H9 (cell line): ENCODE measurements around the gene UBA5. TPM values are rescaled to one million over a fixed set of nuclear protein-coding genes. Genes with fewer than 3 reads are reported as not detected.
"Not testable (repeated sequence)": the region's sequence is repeated elsewhere in the genome, so short reads cannot be mapped to it uniquely, and the experiment has no call there.

Experiments
- DNase-seq: peaks from one replicate; pipeline ENCODE4 v3.0.0-alpha.2; 2017
- H2AFZ ChIP-seq: one replicate; pipeline ENCODE4 v1.6.1; 2013; ENCODE audit warnings: mild to moderate bottlenecking, low read length, control low read depth, moderate library complexity
- H2AK5ac ChIP-seq: 2 replicates; pipeline ENCODE4 v1.6.1; 2013; ENCODE audit warnings: low read length, control low read depth, mixed read lengths; ENCODE audit not compliant: insufficient read length
- H2BK120ac ChIP-seq: one replicate; pipeline ENCODE4 v1.6.1; 2013; ENCODE audit warnings: low read depth, mild to moderate bottlenecking, low read length, control low read depth, inconsistent platforms; ENCODE audit not compliant: poor library complexity, severe bottlenecking
- H2BK12ac ChIP-seq: 2 replicates; pipeline ENCODE4 v1.6.1; 2013; ENCODE audit warnings: low read length, control low read depth, mixed read lengths, low read depth; ENCODE audit not compliant: insufficient read length
- H2BK15ac ChIP-seq: 2 replicates; pipeline ENCODE4 v1.6.1; 2013; ENCODE audit warnings: low read depth, low read length, control low read depth
- H2BK20ac ChIP-seq: one replicate; pipeline ENCODE4 v1.6.1; 2013; ENCODE audit warnings: low read depth, mild to moderate bottlenecking, low read length, control low read depth, inconsistent platforms; ENCODE audit not compliant: poor library complexity, severe bottlenecking
- H2BK5ac ChIP-seq: 2 replicates; pipeline ENCODE4 v1.6.1; 2013; ENCODE audit warnings: low read length, control low read depth, mixed read lengths; ENCODE audit not compliant: insufficient read length
- H3K14ac ChIP-seq: 2 replicates; pipeline ENCODE4 v1.6.1; 2013; ENCODE audit warnings: low read length, control low read depth; ENCODE audit not compliant: insufficient read depth
- H3K18ac ChIP-seq: 2 replicates; pipeline ENCODE4 v1.6.1; 2013; ENCODE audit warnings: low read depth, mild to moderate bottlenecking, mixed read lengths, low read length, control low read depth; ENCODE audit not compliant: insufficient read length
- H3K23ac ChIP-seq: 2 replicates; pipeline ENCODE4 v1.6.1; 2013; ENCODE audit warnings: low read length, control low read depth, mixed read lengths, low read depth; ENCODE audit not compliant: insufficient read length
- H3K23me2 ChIP-seq: 2 replicates; pipeline ENCODE4 v1.6.1; 2013; ENCODE audit warnings: low read depth, mild to moderate bottlenecking, mixed read lengths, low read length, control low read depth; ENCODE audit not compliant: insufficient read length, poor library complexity, severe bottlenecking
- H3K27ac ChIP-seq: 2 replicates; pipeline ENCODE4 v1.5.1; 2013; ENCODE audit warnings: low read length, control low read depth, mixed read lengths, low read depth; ENCODE audit not compliant: insufficient read length
- H3K27me3 ChIP-seq: 2 replicates; pipeline ENCODE4 v1.6.1; 2013; ENCODE audit warnings: low read length, control low read depth, inconsistent platforms; ENCODE audit not compliant: insufficient read depth
- H3K4ac ChIP-seq: 2 replicates; pipeline ENCODE4 v1.6.1; 2013; ENCODE audit warnings: low read depth, mild to moderate bottlenecking, control low read depth, inconsistent platforms, low read length, moderate library complexity
- H3K4me1 ChIP-seq: 2 replicates; pipeline ENCODE4 v1.6.1; 2013; ENCODE audit warnings: low read length, control low read depth, inconsistent platforms; ENCODE audit not compliant: insufficient read depth
- H3K4me2 ChIP-seq: 2 replicates; pipeline ENCODE4 v1.6.1; 2013; ENCODE audit warnings: low read length, control low read depth, mixed read lengths; ENCODE audit not compliant: insufficient read length, insufficient read depth
- H3K56ac ChIP-seq: 2 replicates; pipeline ENCODE4 v1.6.1; 2013; ENCODE audit warnings: low read depth, mild to moderate bottlenecking, mixed read lengths, low read length, control low read depth; ENCODE audit not compliant: insufficient read length
- H3K79me1 ChIP-seq: 2 replicates; pipeline ENCODE4 v1.6.1; 2013; ENCODE audit warnings: low read depth, mild to moderate bottlenecking, moderate library complexity, low read length, control low read depth, inconsistent platforms; ENCODE audit not compliant: insufficient read depth, poor library complexity, severe bottlenecking
- H3K79me2 ChIP-seq: 2 replicates; pipeline ENCODE4 v1.6.1; 2013; ENCODE audit warnings: low read length, control low read depth, inconsistent platforms; ENCODE audit not compliant: insufficient read depth
- H3K9ac ChIP-seq: 2 replicates; pipeline ENCODE4 v1.6.1; 2013; ENCODE audit warnings: low read length, control low read depth, mixed read lengths; ENCODE audit not compliant: insufficient read length; ENCODE audit errors: extremely low read depth
- H3K9me3 ChIP-seq: one replicate; pipeline ENCODE4 v1.6.1; 2013; ENCODE audit warnings: low read depth, low read length, inconsistent platforms; ENCODE audit not compliant: control insufficient read depth
- H3T11ph ChIP-seq: one replicate; pipeline ENCODE4 v1.6.1; 2013; ENCODE audit warnings: mild to moderate bottlenecking, low read length, control low read depth, inconsistent platforms
- H4K20me1 ChIP-seq: one replicate; pipeline ENCODE4 v1.6.1; 2013; ENCODE audit not compliant: control insufficient read depth, insufficient read length, insufficient read depth
- H4K5ac ChIP-seq: 2 replicates; pipeline ENCODE4 v1.6.1; 2013; ENCODE audit warnings: low read depth, mild to moderate bottlenecking, mixed read lengths, low read length, control low read depth; ENCODE audit not compliant: insufficient read length
- H4K8ac ChIP-seq: replicated peaks from 2 replicates; pipeline ENCODE4 v1.6.1; 2013; ENCODE audit warnings: low read length, control low read depth, mixed read lengths, low read depth; ENCODE audit not compliant: insufficient read length
- H4K91ac ChIP-seq: 2 replicates; pipeline ENCODE4 v1.6.1; 2013; ENCODE audit warnings: low read depth, mild to moderate bottlenecking, moderate library complexity, mixed read lengths, low read length, control low read depth; ENCODE audit not compliant: insufficient read length
- H3K27ac Mint-ChIP-seq, 3 experiments: 2 replicates in 2 of 3; 3 replicates in 1 of 3; pipeline ENCODE4 v1.8.0; 2020 to 2021; ENCODE audit warnings: mixed read lengths in 3 of 3, mild to moderate bottlenecking in 1 of 3, moderate library complexity in 1 of 3
- H3K27me3 Mint-ChIP-seq: 2 replicates; pipeline ENCODE4 v1.8.0; 2021; ENCODE audit warnings: low read depth, mild to moderate bottlenecking, moderate library complexity, mixed read lengths
- H3K36me3 Mint-ChIP-seq, 3 experiments: 2 replicates in 2 of 3; 3 replicates in 1 of 3; pipeline ENCODE4 v1.8.0; 2020 to 2021; ENCODE audit warnings: low read depth in 3 of 3, mixed read lengths in 3 of 3; ENCODE audit not compliant: insufficient read depth in 1 of 3
- H3K4me1 Mint-ChIP-seq, 2 experiments: 2 replicates each; pipeline ENCODE4 v1.8.0; 2020; ENCODE audit warnings: mixed read lengths in 2 of 2
- H3K4me3 Mint-ChIP-seq, 2 experiments: 2 replicates in 1 of 2; 3 replicates in 1 of 2; pipeline ENCODE4 v1.8.0; 2020 to 2021; ENCODE audit warnings: mild to moderate bottlenecking in 2 of 2, mixed read lengths in 2 of 2, moderate library complexity in 1 of 2
- H3K9me3 Mint-ChIP-seq, 2 experiments: 2 replicates in 1 of 2; 3 replicates in 1 of 2; pipeline ENCODE4 v1.8.0; 2020; ENCODE audit warnings: mild to moderate bottlenecking in 2 of 2, mixed read lengths in 2 of 2, moderate library complexity in 1 of 2
- CTCF ChIP-seq: fragments of 200-600 bp; sonication (generic); conservative IDR thresholded peaks from 3 replicates; pipeline ENCODE4 v1.8.0; 2021; ENCODE audit warnings: antibody characterized with exemption, mild to moderate bottlenecking
- WGBS: extraction: QIAGEN DNeasy Blood & Tissue Kit; methylation state at CpG from one replicate; pipeline ENCODE4 v1.1.7; 2013; ENCODE audit warnings: missing lambda C conversion rate, low lambda C conversion rate, mixed read lengths; ENCODE audit not compliant: insufficient read length; ENCODE audit errors: extremely low coverage; 5-methylcytosine and 5-hydroxymethylcytosine counted together
- long read RNA-seq: library from polyadenylated mRNA; unstranded; transcript quantifications from one replicate; pipeline ENCODE4 v2.0.0, GENCODE V29; 2020
- total RNA-seq: library from RNA; stranded (reverse); gene quantifications from 2 replicates; pipeline ENCODE4 v1.2.1, GENCODE V29; 2021

UBA5 gene
- 37.7 and 39.2 TPM in 2 replicates for total RNA-seq
- long read RNA-seq, transcript UBA5-202 (12 exons, 3,705 nt): major isoform, 278 of 320 reads
- long read RNA-seq, partial matches to known transcripts: 4 of 320 reads
- long read RNA-seq, other reads (novel, unspliced or antisense): 34 of 320 reads

GRCh38 chr3:132660052-132660810 is at the start of gene UBA5:
Gene UBA5, plus strand, starts transcription at chr3:132660329. Its CDS starts 209 bp downstream, at chr3:132660538.
- H3K56ac ChIP-seq: no peak within 1 kb of the TSS
- H4K20me1 ChIP-seq: no peaks in the 10 kb centered on the region
- no peak within 1 kb of the TSS for H4K8ac ChIP-seq
- H3K36me3 Mint-ChIP-seq: no peaks in the 10 kb centered on the region; a peak in 1 of 7 replicates
- no peaks in the 10 kb centered on the region for H3K9me3 Mint-ChIP-seq
- H3K9ac ChIP-seq: peak within 1 kb of the TSS; percentile 86
- H3K4me3 Mint-ChIP-seq: peak within 1 kb of the TSS; percentile 95 to 98
- no peak within 1 kb of the TSS for H2AFZ ChIP-seq
- peak within 1 kb of the TSS; percentile 84 for H3K18ac ChIP-seq
- no peaks in the 10 kb centered on the region for H3K79me1 ChIP-seq
- WGBS: no CpG with 5 or more reads among the region's 64 CpGs
- H3K23me2 ChIP-seq: peaks cover 12% of the 10 kb centered on the region
- no peak within 1 kb of the TSS for H2BK15ac ChIP-seq
- H3K4me2 ChIP-seq: peak within 1 kb of the TSS; percentile 59
- H2BK5ac ChIP-seq: no peak within 1 kb of the TSS
- no peak for TF ChIP-seq CTCF
- H2BK20ac ChIP-seq: no peak within 1 kb of the TSS
- H2AK5ac ChIP-seq: no peak within 1 kb of the TSS
- H3K4ac ChIP-seq: no peak within 1 kb of the TSS
- peak; percentile 65 for DNase-seq
- no peak within 1 kb of the TSS for H3T11ph ChIP-seq
- peaks cover 14 to 19% of the 10 kb centered on the region in 2 experiments for H3K4me1 Mint-ChIP-seq
- no peak within 1 kb of the TSS for H2BK120ac ChIP-seq
- H3K23ac ChIP-seq: no peak within 1 kb of the TSS
- peaks cover 6% of the 10 kb centered on the region; the same call in 1 of the 2 replicates for H3K79me2 ChIP-seq
- peak within 1 kb of the TSS; percentile 87 for H3K14ac ChIP-seq
- no peak within 1 kb of the TSS for H4K91ac ChIP-seq
- H3K9me3 ChIP-seq: no peaks in the 10 kb centered on the region
- no peaks in the 10 kb centered on the region for H3K27me3 Mint-ChIP-seq
- no peak within 1 kb of the TSS for H3K27ac ChIP-seq
- H4K5ac ChIP-seq: peak within 1 kb of the TSS; percentile 11
- no peak within 1 kb of the TSS for H2BK12ac ChIP-seq
- peak within 1 kb of the TSS; percentile 92 to 98 (median 98) for H3K27ac Mint-ChIP-seq
- H3K27me3 ChIP-seq: no peaks in the 10 kb centered on the region
- H3K4me1 ChIP-seq: no peaks in the 10 kb centered on the region

- H3K4me1 Mint-ChIP-seq, H3K4me2 ChIP-seq, H3K18ac ChIP-seq, H2AFZ ChIP-seq, H3T11ph ChIP-seq, H4K5ac ChIP-seq, H3K9me3 Mint-ChIP-seq, H3K27ac ChIP-seq, H3K14ac ChIP-seq, H3K27me3 Mint-ChIP-seq, H3K9me3 ChIP-seq, H3K79me1 ChIP-seq, H3K79me2 ChIP-seq, H3K27me3 ChIP-seq, H4K8ac ChIP-seq, H2BK120ac ChIP-seq, H3K23me2 ChIP-seq, H4K91ac ChIP-seq, DNase-seq, H3K4me1 ChIP-seq, H3K56ac ChIP-seq, H2BK12ac ChIP-seq, H2BK15ac ChIP-seq, H2BK20ac ChIP-seq, H3K9ac ChIP-seq, H4K20me1 ChIP-seq, H3K23ac ChIP-seq, H3K27ac Mint-ChIP-seq, H2AK5ac ChIP-seq, H2BK5ac ChIP-seq, H3K4ac ChIP-seq, H3K4me3 Mint-ChIP-seq: not testable (repeated sequence)
- no CpG with 5 or more reads among the region's 3 CpGs for WGBS
- peaks cover 14 to 20% (median 17%) of the 10 kb centered on the region in 3 experiments for H3K36me3 Mint-ChIP-seq
These were observed 44.8 kb upstream of the UBA5 start for GRCh38 chr3:132615301-132615700.
